GM18907 (cell line): ENCODE data around the gene TADA2B.
A peak's percentile ranks its signal among the peaks of the same experiment; 100 is the strongest.

ENCODE experiments used
- ATAC-seq: cut with Tn5 transposase; IDR thresholded peaks from one replicate; pipeline ENCODE4 v1.9.1; 2021; ENCODE audit warnings: mild to moderate bottlenecking, moderate library complexity; ENCODE audit not compliant: unreplicated experiment

The TADA2B gene

GRCh38 chr4:7037425-7037824 lies 5.7 kb upstream of the TADA2B start:
- no peak for ATAC-seq

GRCh38 chr4:7040765-7041164 lies 2.4 kb upstream of the TADA2B start:
- no peak for ATAC-seq

GRCh38 chr4:7041246-7041645 lies 1.9 kb upstream of the TADA2B start:
- no peak for ATAC-seq

- no peak for ATAC-seq
Measured at GRCh38 chr4:7041801-7042502, 1.2 kb upstream of the TADA2B start.

- peak; percentile 80 for ATAC-seq
Measured at GRCh38 chr4:7042503-7043283, 479 bp upstream of the TADA2B start.

GRCh38 chr4:7044137-7044930 lies 1.2 kb downstream of the TADA2B start:
- ATAC-seq = no peak

GRCh38 chr4:7045553-7045952 lies 2.4 kb downstream of the TADA2B start:
- ATAC-seq = no peak

- ATAC-seq = no peak
Measured at GRCh38 chr4:7045961-7046921, 3.1 kb downstream of the TADA2B start.

- no peak for ATAC-seq
Measured at GRCh38 chr4:7046971-7047370, 3.8 kb downstream of the TADA2B start.

- no peak for ATAC-seq
Measured at GRCh38 chr4:7048642-7049041, 5.5 kb downstream of the TADA2B start.

GRCh38 chr4:7049295-7049694 lies 6.1 kb downstream of the TADA2B start:
- ATAC-seq = no peak

GRCh38 chr4:7049739-7050138 lies 6.6 kb downstream of the TADA2B start:
- ATAC-seq = no peak

GRCh38 chr4:7050481-7051143 lies 7.4 kb downstream of the TADA2B start:
- ATAC-seq = no peak

- ATAC-seq = no peak
Measured at GRCh38 chr4:7051144-7051495, 7.9 kb downstream of the TADA2B start.

- ATAC-seq = no peak
Measured at GRCh38 chr4:7051905-7052304, 8.7 kb downstream of the TADA2B start.

- no peak for ATAC-seq
Measured at GRCh38 chr4:7052313-7052712, 9.1 kb downstream of the TADA2B start.

- ATAC-seq = no peak
Measured at GRCh38 chr4:7052923-7053715, 9.9 kb downstream of the TADA2B start.

- no peak for ATAC-seq
Measured at GRCh38 chr4:7054106-7054880, 11.1 kb downstream of the TADA2B start.
